Mammary epithelial cell (primary cell): ENCODE measurements around the gene MPRIP.

Source experiments
- EZH2 ChIP-seq: IDR thresholded peaks from 2 replicates; pipeline ENCODE4 v1.6.1; 2012; ENCODE audit warnings: low read length, inconsistent platforms, borderline replicate concordance
- TF ChIP-seq, protein P1 (sequence below), 2 donors: IDR thresholded peaks in 1 of 2; conservative IDR thresholded peaks in 1 of 2; 2 replicates each; pipeline ENCODE4 v1.5.1; 2011 to 2012; ENCODE audit warnings: inconsistent platforms in 2 of 2, low read length in 2 of 2, mild to moderate bottlenecking in 2 of 2, control low read depth in 1 of 2, low read depth in 1 of 2; ENCODE audit not compliant: insufficient read depth in 1 of 2; ENCODE audit errors: extremely low read depth in 1 of 2

DNA sequence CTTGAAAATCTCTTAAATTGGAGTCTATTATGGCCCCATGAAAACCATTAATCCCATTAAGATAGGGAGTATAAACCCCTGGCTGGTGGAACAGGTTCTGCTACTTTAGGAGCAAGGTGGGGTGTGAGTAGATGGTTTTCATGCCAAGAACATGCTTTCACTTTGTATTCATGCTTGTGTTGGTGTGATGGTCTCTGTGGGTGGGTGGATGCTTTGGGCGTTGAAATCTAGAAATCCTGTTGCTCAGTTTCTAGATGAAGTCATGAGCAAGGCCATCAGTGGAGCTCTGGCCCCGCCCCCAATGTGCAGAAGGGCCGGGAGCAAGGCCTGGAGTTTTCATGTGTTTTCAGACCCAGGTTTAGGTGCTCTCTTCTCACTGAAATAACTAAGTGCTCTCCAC, 143.8 kb downstream of the MPRIP start:
- TF ChIP-seq, protein P1, sequence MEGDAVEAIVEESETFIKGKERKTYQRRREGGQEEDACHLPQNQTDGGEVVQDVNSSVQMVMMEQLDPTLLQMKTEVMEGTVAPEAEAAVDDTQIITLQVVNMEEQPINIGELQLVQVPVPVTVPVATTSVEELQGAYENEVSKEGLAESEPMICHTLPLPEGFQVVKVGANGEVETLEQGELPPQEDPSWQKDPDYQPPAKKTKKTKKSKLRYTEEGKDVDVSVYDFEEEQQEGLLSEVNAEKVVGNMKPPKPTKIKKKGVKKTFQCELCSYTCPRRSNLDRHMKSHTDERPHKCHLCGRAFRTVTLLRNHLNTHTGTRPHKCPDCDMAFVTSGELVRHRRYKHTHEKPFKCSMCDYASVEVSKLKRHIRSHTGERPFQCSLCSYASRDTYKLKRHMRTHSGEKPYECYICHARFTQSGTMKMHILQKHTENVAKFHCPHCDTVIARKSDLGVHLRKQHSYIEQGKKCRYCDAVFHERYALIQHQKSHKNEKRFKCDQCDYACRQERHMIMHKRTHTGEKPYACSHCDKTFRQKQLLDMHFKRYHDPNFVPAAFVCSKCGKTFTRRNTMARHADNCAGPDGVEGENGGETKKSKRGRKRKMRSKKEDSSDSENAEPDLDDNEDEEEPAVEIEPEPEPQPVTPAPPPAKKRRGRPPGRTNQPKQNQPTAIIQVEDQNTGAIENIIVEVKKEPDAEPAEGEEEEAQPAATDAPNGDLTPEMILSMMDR (conservative IDR thresholded peaks at IDR 0.05 in 1 of 2, IDR thresholded peaks at IDR 0.05 in 1 of 2; ENCODE audit: extremely low read depth in 1 of 2, insufficient read depth in 1 of 2, low read depth in 1 of 2, low read length in 2 of 2), result no peak
- TF ChIP-seq EZH2, result no peak
